PC-9 (cell line): ENCODE measurements around the gene MED6. TPM values are rescaled to one million over a fixed set of nuclear protein-coding genes. Genes with fewer than 3 reads are reported as not detected.

ENCODE experiments used
- BruUV-seq: library from RNA; stranded (reverse); fragments of 400-500 nt; replicated peaks from 2 replicates; lab custom pipeline; 2021; lab: Mats Ljungman, UMichigan
- CTCF ChIA-PET: fragments of 300-600 bp; sonication (Branson Sonifier 250); formaldehyde crosslinking; loops from one replicate; lab custom pipeline; 2022; ENCODE audit warnings: antibody characterized with exemption; lab: Charles Lee
- POLR2A ChIA-PET: fragments of 300-600 bp; sonication (Branson Sonifier 250); formaldehyde crosslinking; loops from one replicate; lab custom pipeline; 2022; ENCODE audit warnings: antibody characterized with exemption; ENCODE audit not compliant: unreplicated experiment; lab: Charles Lee
- DNase-seq, 2 experiments: peaks; one replicate each; pipeline versions ENCODE4 v3.0.0 to v3.0.0-alpha.2; 2015 to 2022; ENCODE audit warnings: mixed read lengths in 1 of 2
- H2AFZ ChIP-seq: fragments of 200-600 bp; sonication (generic); 2 replicates; pipeline ENCODE4 v1.8.1; 2017; ENCODE audit warnings: antibody characterized with exemption
- H3F3A ChIP-seq: fragments of 200-600 bp; sonication (generic); 2 replicates; pipeline ENCODE4 v1.8.1; 2017; ENCODE audit warnings: antibody characterized with exemption, mild to moderate bottlenecking, low read depth; ENCODE audit not compliant: insufficient read depth
- H3K27ac ChIP-seq: fragments of 200-600 bp; sonication (generic); 2 replicates; pipeline ENCODE4 v1.6.1; 2016; ENCODE audit warnings: mixed run types
- H3K27me3 ChIP-seq: fragments of 200-600 bp; sonication (generic); 2 replicates; pipeline ENCODE4 v1.6.1; 2016; ENCODE audit warnings: low read depth, mixed run types; ENCODE audit not compliant: insufficient read depth
- H3K36me3 ChIP-seq: fragments of 200-600 bp; sonication (generic); 2 replicates; pipeline ENCODE4 v1.6.1; 2016; ENCODE audit warnings: low read depth, mixed run types
- H3K4me1 ChIP-seq: fragments of 200-600 bp; sonication (generic); replicated peaks from 2 replicates; pipeline ENCODE4 v1.6.1; 2016; ENCODE audit warnings: mixed run types; ENCODE audit not compliant: insufficient read depth
- H3K4me2 ChIP-seq: fragments of 200-600 bp; sonication (generic); 2 replicates; pipeline ENCODE4 v1.6.1; 2017; ENCODE audit warnings: mixed run types
- H3K4me3 ChIP-seq: fragments of 200-600 bp; sonication (generic); 2 replicates; pipeline ENCODE4 v1.6.1; 2016; ENCODE audit warnings: mixed run types
- H3K79me2 ChIP-seq: fragments of 200-600 bp; sonication (generic); 2 replicates; pipeline ENCODE4 v1.6.1; 2017; ENCODE audit warnings: low read depth, mixed run types
- H3K9me2 ChIP-seq: fragments of 200-600 bp; sonication (generic); 2 replicates; pipeline ENCODE4 v1.8.1; 2017; ENCODE audit warnings: mild to moderate bottlenecking; ENCODE audit not compliant: insufficient read depth
- H3K9me3 ChIP-seq: fragments of 200-600 bp; sonication (generic); 2 replicates; pipeline ENCODE4 v1.8.1; 2016; ENCODE audit warnings: low read depth; ENCODE audit not compliant: insufficient read depth
- H4K20me1 ChIP-seq: fragments of 200-600 bp; sonication (generic); 2 replicates; pipeline ENCODE4 v1.8.1; 2017; ENCODE audit not compliant: insufficient read depth
- CTCF ChIP-seq: fragments of 200-600 bp; sonication (generic); conservative IDR thresholded peaks from 2 replicates; pipeline ENCODE4 v1.6.1; 2017; ENCODE audit warnings: mixed run types, antibody characterized with exemption, mild to moderate bottlenecking, moderate library complexity
- EZH2 ChIP-seq: fragments of 200-600 bp; sonication (generic); IDR thresholded peaks from 2 replicates; pipeline ENCODE4 v1.8.0; 2017; ENCODE audit warnings: antibody characterized with exemption, low read depth
- intact Hi-C: fragments of 100-400 bp; cut with micrococcal nuclease; formaldehyde crosslinking; loops from one replicate; pipeline ENCODE4 v1.10.0; 2022; ENCODE audit not compliant: unreplicated experiment
- total RNA-seq: library from RNA; stranded (reverse); gene quantifications from 2 replicates; pipeline ENCODE4 v1.2.3, GENCODE V29; 2021

Gene MED6
- total RNA-seq, 1 experiment from 2014 or later: 58.2 TPM

GRCh38 chr14:70563417-70563816 is 37.0 kb downstream of the MED6 start:
- Histone ChIP-seq H4K20me1 (peaks cover 4% of the 10 kb centered on the region; the same call in 1 of the 2 replicates), H3K27me3 (no peaks in the 10 kb centered on the region), H2AFZ (no peak overlapping the region), H3K4me3 (no peak overlapping the region), H3F3A (no peaks in the 10 kb centered on the region), H3K4me1 (no peaks in the 10 kb centered on the region), H3K27ac (no peak overlapping the region), H3K4me2 (no peak overlapping the region), H3K9me2 (no peaks in the 10 kb centered on the region), H3K36me3 (peaks cover 3% of the 10 kb centered on the region; the same call in 1 of the 2 replicates), H3K9me3 (no peaks in the 10 kb centered on the region; the same call in 1 of the 2 replicates), H3K79me2 (no peaks in the 10 kb centered on the region)
- DNase-seq: no peak
- TF ChIP-seq CTCF: no peak
- no peak for TF ChIP-seq EZH2
- no TSS peak for BruUV-seq
- ChIA-PET POLR2A (no interaction called here), CTCF (no interaction called here)
- intact Hi-C loops: no loop called here

GRCh38 chr14:70558356-70558755 is 42.1 kb downstream of the MED6 start:
- Histone ChIP-seq H3F3A (no peaks in the 10 kb centered on the region), H4K20me1 (no peaks in the 10 kb centered on the region), H3K9me2 (no peaks in the 10 kb centered on the region), H3K4me1 (no peaks in the 10 kb centered on the region), H2AFZ (no peak overlapping the region), H3K27ac (no peak overlapping the region), H3K4me3 (no peak overlapping the region), H3K9me3 (no peaks in the 10 kb centered on the region; the same call in 1 of the 2 replicates), H3K27me3 (no peaks in the 10 kb centered on the region), H3K36me3 (peaks cover 3% of the 10 kb centered on the region; the same call in 1 of the 2 replicates), H3K79me2 (no peaks in the 10 kb centered on the region), H3K4me2 (no peak overlapping the region)
- no peak for DNase-seq
- no TSS peak for BruUV-seq
- ChIA-PET POLR2A (no interaction called here), CTCF (no interaction called here)
- no peak for TF ChIP-seq EZH2
- TF ChIP-seq CTCF: no peak
- intact Hi-C loops: no loop called here

- no peaks in the 10 kb centered on the region for H3K36me3 ChIP-seq
- no peak for DNase-seq
- no peak overlapping the region for H3K4me2 ChIP-seq
- H3K9me2 ChIP-seq: no peaks in the 10 kb centered on the region
- ChIA-PET CTCF (no interaction called here), POLR2A (no interaction called here)
- H3K4me3 ChIP-seq: no peak overlapping the region
- no peaks in the 10 kb centered on the region for H3K9me3 ChIP-seq
- no peaks in the 10 kb centered on the region for H3F3A ChIP-seq
- intact Hi-C loops: no loop called here
- no peaks in the 10 kb centered on the region for H3K27me3 ChIP-seq
- H3K4me1 ChIP-seq: no peaks in the 10 kb centered on the region
- no peak overlapping the region for H3K27ac ChIP-seq
- BruUV-seq: no TSS peak
- H4K20me1 ChIP-seq: no peaks in the 10 kb centered on the region
- no peaks in the 10 kb centered on the region for H3K79me2 ChIP-seq
- no peak overlapping the region for H2AFZ ChIP-seq
- TF ChIP-seq EZH2: no peak
- TF ChIP-seq CTCF: no peak
These were observed 44.6 kb downstream of the MED6 start for GRCh38 chr14:70555890-70556289.
